HepG2 (cell line): Measurements from ENCODE around the gene GPX1. TPM values are rescaled to one million over a fixed set of nuclear protein-coding genes. Genes with fewer than 3 reads are reported as not detected.

Experiments used
- ATF7 ChIP-seq, 2 experiments: fragments of 450-650 bp in 1 of 2; sonication (generic) in 1 of 2; formaldehyde crosslinking in 1 of 2; IDR thresholded peaks; 2 replicates each; pipeline versions ENCODE4 v1.4.0 to v1.6.1; 2016 to 2020; ENCODE audit warnings: antibody characterized with exemption in 1 of 2, mild to moderate bottlenecking in 1 of 2, missing genetic modification reagents in 1 of 2
- FOXO1 ChIP-seq: sonication (generic); formaldehyde crosslinking; IDR thresholded peaks from 2 replicates; pipeline ENCODE4 v1.4.0; 2020; ENCODE audit warnings: missing genetic modification reagents
- FOXP4 ChIP-seq: sonication (generic); formaldehyde crosslinking; IDR thresholded peaks from 2 replicates; pipeline ENCODE4 v1.4.0; 2020; ENCODE audit warnings: missing genetic modification reagents
- MAFG ChIP-seq: sonication (generic); formaldehyde crosslinking; IDR thresholded peaks from 2 replicates; pipeline ENCODE4 v1.5.1; 2020; ENCODE audit warnings: mild to moderate bottlenecking, missing genetic modification reagents
- MXD4 ChIP-seq: IDR thresholded peaks from 2 replicates; pipeline ENCODE4 v1.6.1; 2016; ENCODE audit warnings: mild to moderate bottlenecking, missing biosample characterization, missing genetic modification reagents
- MZF1 ChIP-seq: sonication (generic); formaldehyde crosslinking; IDR thresholded peaks from 2 replicates; pipeline ENCODE4 v1.8.1; 2023; ENCODE audit warnings: mild to moderate bottlenecking, missing genetic modification reagents, borderline replicate concordance
- PRDM4 ChIP-seq: sonication (generic); formaldehyde crosslinking; IDR thresholded peaks from 2 replicates; pipeline ENCODE4 v1.9.0; 2021; ENCODE audit warnings: missing genetic modification reagents, borderline replicate concordance
- SPEN ChIP-seq: sonication (generic); formaldehyde crosslinking; IDR thresholded peaks from 2 replicates; pipeline ENCODE4 v1.5.1; 2020; ENCODE audit warnings: low read depth, mild to moderate bottlenecking, missing genetic modification reagents
- SRF ChIP-seq: IDR thresholded peaks from 2 replicates; pipeline ENCODE4 v1.6.1; 2011; ENCODE audit warnings: mild to moderate bottlenecking, low read depth, low read length, moderate library complexity
- THYN1 ChIP-seq: sonication (generic); formaldehyde crosslinking; IDR thresholded peaks from 2 replicates; pipeline ENCODE4 v1.8.1; 2023; ENCODE audit warnings: low read depth, mild to moderate bottlenecking, moderate library complexity, missing genetic modification reagents, borderline replicate concordance
- ZNF24 ChIP-seq: fragments of 450-650 bp; IDR thresholded peaks from 2 replicates; pipeline ENCODE4 v1.6.1; 2017; ENCODE audit warnings: antibody characterized with exemption, mild to moderate bottlenecking
- ZNF30 ChIP-seq: sonication (generic); formaldehyde crosslinking; IDR thresholded peaks from 2 replicates; pipeline ENCODE4 v1.5.0; 2020; ENCODE audit warnings: mild to moderate bottlenecking, missing genetic modification reagents
- ZNF569 ChIP-seq: sonication (generic); formaldehyde crosslinking; IDR thresholded peaks from 2 replicates; pipeline ENCODE4 v1.5.0; 2020; ENCODE audit warnings: mild to moderate bottlenecking, missing genetic modification reagents, moderate library complexity, borderline replicate concordance
- ZNF576 ChIP-seq: sonication (generic); formaldehyde crosslinking; IDR thresholded peaks from 2 replicates; pipeline ENCODE4 v1.4.0; 2020; ENCODE audit warnings: mild to moderate bottlenecking, missing genetic modification reagents
- ZNF589 ChIP-seq: sonication (generic); formaldehyde crosslinking; conservative IDR thresholded peaks from 2 replicates; pipeline ENCODE4 v1.8.0; 2022; ENCODE audit warnings: mild to moderate bottlenecking, moderate library complexity, missing genetic modification reagents
- ZNF609 ChIP-seq: sonication (generic); formaldehyde crosslinking; IDR thresholded peaks from 2 replicates; pipeline ENCODE4 v1.4.0; 2020; ENCODE audit warnings: mild to moderate bottlenecking, missing genetic modification reagents, borderline replicate concordance
- ZNF777 ChIP-seq: sonication (generic); formaldehyde crosslinking; IDR thresholded peaks from 2 replicates; pipeline ENCODE4 v1.4.0; 2020; ENCODE audit warnings: missing genetic modification reagents
- ZSCAN25 ChIP-seq: sonication (generic); formaldehyde crosslinking; IDR thresholded peaks from 2 replicates; pipeline ENCODE4 v1.8.0; 2022; ENCODE audit warnings: mild to moderate bottlenecking, missing genetic modification reagents
- polyA plus RNA-seq, 8 experiments: library from polyadenylated mRNA; depleted of rRNA in 3 of 8; stranded (reverse) in 7 of 8; unstranded in 1 of 8; fragments of >200 nt; fragmentation: Illumina TruSeq in 4 of 8; extraction: Trizol in 4 of 8; gene quantifications; 2 replicates each; pipeline versions ENCODE4 v1.2.1 to v1.2.3, GENCODE V29; 2011 to 2016; ENCODE audit warnings: low read depth in 4 of 8, missing spikeins in 1 of 8, mixed read lengths in 1 of 8; ENCODE audit not compliant: insufficient read depth in 1 of 8
- total RNA-seq, 5 experiments: library from RNA; depleted of rRNA; stranded (reverse); fragments of >200 nt; fragmentation: Illumina TruSeq; extraction: Trizol; gene quantifications; 2 replicates each; pipeline ENCODE4 v1.2.3, GENCODE V29; 2016; ENCODE audit warnings: low read depth in 1 of 5
- TF ChIP-seq, protein P1 (sequence below): sonication (generic); formaldehyde crosslinking; IDR thresholded peaks from 2 replicates; pipeline ENCODE4 v1.8.1; 2023; ENCODE audit warnings: mild to moderate bottlenecking, missing genetic modification reagents, borderline replicate concordance

GPX1 gene
- total and polyA plus RNA-seq, 2 of the 13 experiments (the other 11 are each of a cell fraction or from before 2014, with no cell fraction given) = 149 to 168 TPM

- TF ChIP-seq ZNF576 (CRISPR knock-in tag) (no peak), MXD4 (CRISPR knock-in tag) (peak; percentile 97), FOXO1 (CRISPR knock-in tag) (0 out of 2 replicates have a peak, but pooled peaks have one; percentile 25), SPEN (peak; percentile 79), ZNF589 (no peak), ZNF24 (no peak), ZSCAN25 (CRISPR knock-in tag) (no peak), THYN1 (CRISPR knock-in tag) (no peak), ZNF777 (CRISPR knock-in tag) (peak; percentile 42; the same call in 1 of the 2 replicates), FOXP4 (peak; percentile 47; the same call in 1 of the 2 replicates), ZNF609 (CRISPR knock-in tag) (peak; percentile 34; the same call in 1 of the 2 replicates), ZNF30 (CRISPR knock-in tag) (0 out of 2 replicates have a peak, but pooled peaks have one; percentile 24), SRF (no peak), ATF7 (IDR thresholded peaks at IDR 0.05) (no peak), ATF7 (CRISPR knock-in tag; IDR thresholded peaks at IDR 0.05) (peak; percentile 23; the same call in 1 of the 2 replicates), PRDM4 (CRISPR knock-in tag) (no peak), ZNF569 (CRISPR knock-in tag) (peak; percentile 82; the same call in 1 of the 2 replicates), MAFG (CRISPR knock-in tag) (no peak), MZF1 (CRISPR knock-in tag) (no peak)
- TF ChIP-seq, protein P1, sequence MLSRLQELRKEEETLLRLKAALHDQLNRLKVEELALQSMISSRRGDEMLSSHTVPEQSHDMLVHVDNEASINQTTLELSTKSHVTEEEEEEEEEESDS (CRISPR knock-in tag) = peak; percentile 37; the same call in 1 of the 2 replicates
Observed at GRCh38 chr3:49358217-49358883, at the start of gene GPX1 (continued).
